HepG2 (cell line): ENCODE results near the gene TMEM135. TPM values are rescaled to one million over a fixed set of nuclear protein-coding genes. Genes with fewer than 3 reads are reported as not detected.
A peak's percentile ranks its signal among the peaks of the same experiment; 100 is the strongest.

ENCODE experiments used
- GATA4 ChIP-seq: sonication (generic); IDR thresholded peaks from 2 replicates; pipeline ENCODE4 v1.6.1; 2016; ENCODE audit warnings: antibody characterized with exemption, low read depth, borderline replicate concordance
- LRRFIP1 ChIP-seq: sonication (generic); formaldehyde crosslinking; conservative IDR thresholded peaks from 2 replicates; pipeline ENCODE4 v1.4.0; 2020; ENCODE audit warnings: missing genetic modification reagents
- MBD4 ChIP-seq: IDR thresholded peaks from 2 replicates; pipeline ENCODE4 v1.6.1; 2012; ENCODE audit warnings: low read length, inconsistent platforms, borderline replicate concordance
- NRL ChIP-seq: sonication (generic); formaldehyde crosslinking; IDR thresholded peaks from 2 replicates; pipeline ENCODE4 v1.5.0; 2020; ENCODE audit warnings: missing genetic modification reagents, mild to moderate bottlenecking, moderate library complexity, borderline replicate concordance
- POGK ChIP-seq: sonication (generic); formaldehyde crosslinking; conservative IDR thresholded peaks from 2 replicates; pipeline ENCODE4 v1.8.0; 2022; ENCODE audit warnings: mild to moderate bottlenecking, moderate library complexity, missing genetic modification reagents
- PREB ChIP-seq: sonication (generic); formaldehyde crosslinking; IDR thresholded peaks from 2 replicates; pipeline ENCODE4 v1.4.0; 2020; ENCODE audit warnings: missing genetic modification reagents
- SIX4 ChIP-seq: sonication (generic); formaldehyde crosslinking; IDR thresholded peaks from 2 replicates; pipeline ENCODE4 v1.4.0; 2020; ENCODE audit warnings: missing genetic modification reagents
- SNRNP70 ChIP-seq: fragments of 200-400 bp; formaldehyde crosslinking; IDR thresholded peaks from 2 replicates; pipeline ENCODE4 v1.6.1; 2017; ENCODE audit warnings: mild to moderate bottlenecking, low read depth, low read length, moderate library complexity
- SSRP1 ChIP-seq: IDR thresholded peaks from 2 replicates; pipeline ENCODE4 v1.6.1; 2016; ENCODE audit warnings: control low read depth
- STAT6 ChIP-seq: sonication (generic); formaldehyde crosslinking; IDR thresholded peaks from 2 replicates; pipeline ENCODE4 v1.4.0; 2020; ENCODE audit warnings: missing genetic modification reagents, mild to moderate bottlenecking, borderline replicate concordance
- ZMAT5 ChIP-seq: sonication (generic); formaldehyde crosslinking; IDR thresholded peaks from 2 replicates; pipeline ENCODE4 v1.5.0; 2020; ENCODE audit warnings: mild to moderate bottlenecking, low read depth, missing genetic modification reagents, borderline replicate concordance
- ZNF275 ChIP-seq: sonication (generic); formaldehyde crosslinking; IDR thresholded peaks from 2 replicates; pipeline ENCODE4 v1.8.0; 2022; ENCODE audit warnings: missing genetic modification reagents, mild to moderate bottlenecking, inconsistent platforms, borderline replicate concordance
- ZNF441 ChIP-seq: sonication (generic); formaldehyde crosslinking; IDR thresholded peaks from 2 replicates; pipeline ENCODE4 v1.7.0; 2021; ENCODE audit warnings: missing genetic modification reagents, borderline replicate concordance
- ZNF574 ChIP-seq: sonication (generic); formaldehyde crosslinking; IDR thresholded peaks from 2 replicates; pipeline ENCODE4 v1.4.0; 2020; ENCODE audit warnings: missing genetic modification reagents
- polyA plus RNA-seq, 8 experiments: library from polyadenylated mRNA; depleted of rRNA in 3 of 8; stranded (reverse) in 7 of 8; unstranded in 1 of 8; fragments of >200 nt; fragmentation: Illumina TruSeq in 4 of 8; extraction: Trizol in 4 of 8; gene quantifications; 2 replicates each; pipeline versions ENCODE4 v1.2.1 to v1.2.3, GENCODE V29; 2011 to 2016; ENCODE audit warnings: low read depth in 4 of 8, missing spikeins in 1 of 8, mixed read lengths in 1 of 8; ENCODE audit not compliant: insufficient read depth in 1 of 8
- total RNA-seq, 5 experiments: library from RNA; depleted of rRNA; stranded (reverse); fragments of >200 nt; fragmentation: Illumina TruSeq; extraction: Trizol; gene quantifications; 2 replicates each; pipeline ENCODE4 v1.2.3, GENCODE V29; 2016; ENCODE audit warnings: low read depth in 1 of 5

TMEM135 gene
- total and polyA plus RNA-seq, 2 of the 13 experiments (the other 11 are each of a cell fraction or from before 2014, with no cell fraction given): 36.6 to 88.9 TPM

GRCh38 chr11:87037450-87038234, at the start of gene TMEM135 (continued):
- peak; percentile 83; the same call in 1 of the 2 replicates for TF ChIP-seq ZNF275 (CRISPR knock-in tag)
- TF ChIP-seq PREB (CRISPR knock-in tag): no peak
- no peak for TF ChIP-seq MBD4
- TF ChIP-seq LRRFIP1: 0 out of 2 replicates have a peak, but pooled peaks have one; percentile 11
- TF ChIP-seq SIX4 (CRISPR knock-in tag): peak; percentile 48; the same call in 1 of the 2 replicates
- TF ChIP-seq POGK (CRISPR knock-in tag): peak; percentile 58; the same call in 1 of the 2 replicates
- peak; percentile 43; the same call in 1 of the 2 replicates for TF ChIP-seq GATA4
- TF ChIP-seq ZNF441: no peak
- TF ChIP-seq NRL (CRISPR knock-in tag): peak; percentile 88
- TF ChIP-seq SNRNP70: no peak
- peak; percentile 62; the same call in 1 of the 2 replicates for TF ChIP-seq ZNF574 (CRISPR knock-in tag)
- TF ChIP-seq STAT6: no peak; the same call in 1 of the 2 replicates
- no peak for TF ChIP-seq SSRP1 (CRISPR knock-in tag)
- no peak for TF ChIP-seq ZMAT5
